ENCODE measurements around the gene SLC39A11. TPM values are rescaled to one million over a fixed set of nuclear protein-coding genes. Genes with fewer than 3 reads are reported as not detected.

SLC39A11 gene
- total RNA-seq, 2 experiments from 2014 or later = 25.6 to 51.5 TPM

- POLR2A ChIA-PET = no interaction called here
- no peaks in the 10 kb centered on the region for H3K4me1 ChIP-seq (ENCODE audit: insufficient read depth, low read length, poor library complexity, severe bottlenecking)
- H3K27ac ChIP-seq (ENCODE audit: low read depth, low read length, poor library complexity, severe bottlenecking) = no peak overlapping the region
- H4K20me1 ChIP-seq (ENCODE audit: insufficient read depth, low read length) = no peaks in the 10 kb centered on the region
- no TSS peak for BruUV-seq (replicated peaks)
- no peaks in the 10 kb centered on the region for H3K79me2 ChIP-seq (ENCODE audit: insufficient read depth, low read depth, low read length)
- no peak overlapping the region for H2AFZ ChIP-seq (ENCODE audit: low read length)
- H3K36me3 ChIP-seq (ENCODE audit: insufficient read depth, low read length) = no peaks in the 10 kb centered on the region
- H3K4me2 ChIP-seq (ENCODE audit: low read length) = no peak overlapping the region
- DNase-seq (ENCODE audit: low spot score) = no peak
- no peaks in the 10 kb centered on the region for H3K9me3 ChIP-seq (ENCODE audit: low read length)
- H3K4me3 ChIP-seq (ENCODE audit: low read depth, low read length, poor library complexity, severe bottlenecking) = no peak overlapping the region
- intact Hi-C loops (cut with micrococcal nuclease; ENCODE audit: unreplicated experiment) = no loop called here
- no peak for TF ChIP-seq EZH2phosphoT487 (IDR thresholded peaks at IDR 0.05; ENCODE audit: borderline replicate concordance, low read depth, low read length)
- no peaks in the 10 kb centered on the region for H3K9me2 ChIP-seq (ENCODE audit: insufficient read depth, low read length)
- CTCF ChIA-PET (ENCODE audit: unreplicated experiment) = no interaction called here
These were observed 222.9 kb downstream of the SLC39A11 start for GRCh38 chr17:72869630-72870029.

- BruUV-seq (replicated peaks) = no TSS peak
- H3K79me2 ChIP-seq (ENCODE audit: insufficient read depth, low read depth, low read length) = no peaks in the 10 kb centered on the region
- no peaks in the 10 kb centered on the region for H3K36me3 ChIP-seq (ENCODE audit: insufficient read depth, low read length)
- H3K4me3 ChIP-seq (ENCODE audit: low read depth, low read length, poor library complexity, severe bottlenecking) = no peak overlapping the region
- no peak for DNase-seq (ENCODE audit: low spot score)
- H3K9me2 ChIP-seq (ENCODE audit: insufficient read depth, low read length) = no peaks in the 10 kb centered on the region
- H3K27ac ChIP-seq (ENCODE audit: low read depth, low read length, poor library complexity, severe bottlenecking) = no peak overlapping the region
- H2AFZ ChIP-seq (ENCODE audit: low read length) = no peak overlapping the region
- H4K20me1 ChIP-seq (ENCODE audit: insufficient read depth, low read length) = no peaks in the 10 kb centered on the region
- ChIA-PET POLR2A (no interaction called here), CTCF (ENCODE audit: unreplicated experiment) (no interaction called here)
- H3K9me3 ChIP-seq (ENCODE audit: low read length) = no peaks in the 10 kb centered on the region
- no peaks in the 10 kb centered on the region for H3K4me1 ChIP-seq (ENCODE audit: insufficient read depth, low read length, poor library complexity, severe bottlenecking)
- TF ChIP-seq CTCF (conservative IDR thresholded peaks at IDR 0.05; ENCODE audit: low read length) (no peak), EZH2phosphoT487 (IDR thresholded peaks at IDR 0.05; ENCODE audit: borderline replicate concordance, low read depth, low read length) (no peak)
- H3K4me2 ChIP-seq (ENCODE audit: low read length) = no peak overlapping the region
- intact Hi-C loops (cut with micrococcal nuclease; ENCODE audit: unreplicated experiment) = no loop called here
These were observed 226.5 kb downstream of the SLC39A11 start for GRCh38 chr17:72865954-72866353.

- Histone ChIP-seq H3K36me3 (ENCODE audit: insufficient read depth, low read length) (no peaks in the 10 kb centered on the region), H3K9me2 (ENCODE audit: insufficient read depth, low read length) (no peaks in the 10 kb centered on the region), H3K27ac (ENCODE audit: low read depth, low read length, poor library complexity, severe bottlenecking) (no peak overlapping the region), H4K20me1 (ENCODE audit: insufficient read depth, low read length) (no peaks in the 10 kb centered on the region), H3K79me2 (ENCODE audit: insufficient read depth, low read depth, low read length) (no peaks in the 10 kb centered on the region), H3K4me3 (ENCODE audit: low read depth, low read length, poor library complexity, severe bottlenecking) (no peak overlapping the region), H2AFZ (ENCODE audit: low read length) (no peak overlapping the region), H3K9me3 (ENCODE audit: low read length) (no peaks in the 10 kb centered on the region), H3K4me2 (ENCODE audit: low read length) (no peak overlapping the region), H3K4me1 (ENCODE audit: insufficient read depth, low read length, poor library complexity, severe bottlenecking) (no peaks in the 10 kb centered on the region)
- no TSS peak for BruUV-seq (replicated peaks)
- CTCF ChIA-PET (ENCODE audit: unreplicated experiment) = no interaction called here
- intact Hi-C loops (cut with micrococcal nuclease; ENCODE audit: unreplicated experiment) = no loop called here
- no peak for DNase-seq (ENCODE audit: low spot score)
- no peak for TF ChIP-seq CTCF (conservative IDR thresholded peaks at IDR 0.05; ENCODE audit: low read length)
- TF ChIP-seq EZH2phosphoT487 (IDR thresholded peaks at IDR 0.05; ENCODE audit: borderline replicate concordance, low read depth, low read length) = no peak
- POLR2A ChIA-PET = no interaction called here
These were observed 228.8 kb downstream of the SLC39A11 start for GRCh38 chr17:72863526-72864211.

All from OCI-LY7 (cell line).